Measurements from ENCODE around the gene METTL21C.
A peak's percentile ranks its signal among the peaks of the same experiment; 100 is the strongest.

Gene METTL21C

GRCh38 chr13:102657630-102658029, 37.2 kb downstream of the METTL21C start:
- DNase-seq = peak; percentile 24 to 40

GRCh38 chr13:102654756-102655155, 40.1 kb downstream of the METTL21C start:
- no peak for DNase-seq

DNA sequence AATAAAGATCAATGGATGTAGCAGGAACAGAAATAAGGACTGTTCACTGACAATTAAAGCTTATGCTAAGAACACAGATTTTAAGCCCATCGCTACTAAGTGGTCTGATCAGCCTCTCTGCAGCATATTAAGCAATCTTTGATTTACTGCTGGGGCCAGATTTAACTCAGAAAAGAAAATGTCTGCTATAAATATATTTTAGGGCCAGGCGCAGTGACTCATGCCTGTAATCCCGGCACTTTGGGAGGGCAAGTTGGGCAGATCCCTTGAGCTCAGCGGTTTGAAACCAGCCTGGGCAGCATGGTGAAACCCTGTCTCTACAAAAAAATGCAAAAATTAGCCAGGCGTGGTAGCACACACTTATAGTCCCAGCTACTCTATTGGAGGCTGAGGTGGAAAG, 43.0 kb downstream of the METTL21C start:
- no peak for DNase-seq

DNA sequence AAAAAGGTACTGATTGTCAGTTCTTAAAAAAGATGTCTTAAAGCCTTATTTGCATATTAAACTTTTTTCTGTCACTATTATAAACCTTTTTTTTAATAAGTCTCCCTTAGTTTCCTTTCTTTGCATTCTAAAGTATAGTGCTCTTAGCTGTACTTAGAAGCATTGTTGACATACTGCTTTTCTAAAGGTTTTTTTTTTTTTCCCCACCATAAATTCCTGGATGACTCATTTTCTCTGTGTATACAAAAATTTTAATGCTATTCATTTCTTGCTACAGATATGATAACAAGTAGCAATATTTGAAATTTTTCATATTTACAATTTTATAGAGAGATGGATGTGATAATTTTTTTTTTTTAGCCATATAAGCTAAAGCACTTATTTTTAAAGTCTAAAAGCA, 43.5 kb downstream of the METTL21C start:
- DNase-seq = no peak

- no peak for DNase-seq
Measured at GRCh38 chr13:102650444-102650843, 44.4 kb downstream of the METTL21C start.

DNA sequence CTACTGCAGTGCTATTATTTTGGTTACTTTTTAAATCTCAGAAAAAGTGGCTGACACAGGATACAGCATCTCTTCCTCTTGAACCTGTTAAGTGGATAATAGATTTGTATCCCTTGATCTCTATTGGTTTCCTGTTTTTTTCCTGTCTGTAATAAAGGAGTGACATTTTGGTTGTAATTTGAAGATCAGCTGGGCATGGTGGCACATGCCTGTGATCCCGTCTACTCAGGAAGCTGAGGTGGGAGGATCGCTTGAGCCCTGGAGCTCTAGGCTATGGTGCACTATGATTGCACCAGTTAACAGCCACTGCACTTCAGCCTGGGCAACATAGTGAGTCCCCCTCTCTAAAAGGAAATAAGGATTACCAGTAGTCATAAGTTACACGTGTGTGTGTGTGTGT, 46.8 kb downstream of the METTL21C start:
- DNase-seq = no peak

- no peak for DNase-seq
Measured at GRCh38 chr13:102645701-102646100, 49.1 kb downstream of the METTL21C start.

GRCh38 chr13:102643656-102644055, 51.2 kb downstream of the METTL21C start:
- no peak for DNase-seq

DNA sequence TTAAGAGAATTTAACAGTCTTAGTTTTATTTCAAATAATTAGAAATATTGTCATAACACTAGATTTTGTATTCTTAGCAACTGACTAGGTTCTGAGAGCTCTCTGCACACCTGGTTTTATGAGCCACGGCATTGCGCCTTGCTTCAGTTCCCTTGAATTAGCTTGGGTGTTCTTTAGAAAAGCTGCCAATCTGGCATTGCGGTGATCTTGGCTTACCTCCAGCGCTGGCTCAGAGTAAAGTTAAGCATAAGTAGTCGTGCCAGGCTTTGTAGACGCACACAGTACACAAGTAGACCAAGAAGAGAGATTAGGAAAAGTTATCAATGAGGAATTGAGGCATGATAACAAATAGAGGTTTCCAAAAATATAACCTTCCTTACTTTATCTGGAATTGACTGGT, 52.4 kb downstream of the METTL21C start:
- DNase-seq = no peak

DNA sequence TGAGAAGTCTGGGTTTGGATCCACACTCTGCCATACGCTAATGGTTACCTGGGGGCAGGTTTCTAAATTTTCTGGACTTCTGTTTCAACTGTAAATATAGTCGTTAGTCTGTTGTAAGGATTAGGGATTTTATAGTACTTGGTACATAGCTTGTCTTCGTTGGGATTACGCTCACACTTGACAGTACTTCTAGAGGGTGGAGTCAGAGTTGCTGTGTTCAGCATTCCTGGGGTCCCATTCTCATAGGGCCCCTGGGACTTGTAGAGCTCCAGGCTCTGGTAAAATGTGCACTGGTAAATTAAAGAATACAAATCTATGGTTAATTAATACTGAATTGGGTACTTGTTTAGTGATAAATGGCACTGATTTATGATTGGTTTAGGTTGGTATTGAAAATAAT, 52.8 kb downstream of the METTL21C start:
- no peak for DNase-seq

GRCh38 chr13:102638741-102639140, 56.1 kb downstream of the METTL21C start:
- DNase-seq = no peak

Measured in Kasumi-1 (cell line).